ENCODE results near the gene C18orf63.
"Not testable (repeated sequence)": the region's sequence is repeated elsewhere in the genome, so short reads cannot be mapped to it uniquely, and the experiment has no call there.

The C18orf63 gene

DNA sequence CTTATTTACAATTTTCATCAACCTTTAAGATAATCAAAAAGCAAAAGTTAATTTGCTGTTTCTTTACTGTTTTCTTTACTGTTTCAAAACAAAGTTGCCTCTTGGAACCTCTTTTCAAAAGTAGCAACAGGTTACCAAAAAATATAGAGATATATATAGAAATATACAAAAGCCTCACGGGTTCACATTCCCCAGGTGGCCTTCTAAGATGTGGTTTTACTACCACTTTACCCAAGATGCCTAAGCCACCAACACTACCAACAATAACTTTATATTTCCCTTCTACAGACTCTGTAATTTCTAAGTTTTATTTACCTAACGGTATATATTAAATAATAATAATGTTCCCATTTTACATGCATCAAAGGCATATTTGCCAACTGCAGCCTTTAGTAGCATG, 28.8 kb upstream of the C18orf63 start:
- no peak for DNase-seq

DNA sequence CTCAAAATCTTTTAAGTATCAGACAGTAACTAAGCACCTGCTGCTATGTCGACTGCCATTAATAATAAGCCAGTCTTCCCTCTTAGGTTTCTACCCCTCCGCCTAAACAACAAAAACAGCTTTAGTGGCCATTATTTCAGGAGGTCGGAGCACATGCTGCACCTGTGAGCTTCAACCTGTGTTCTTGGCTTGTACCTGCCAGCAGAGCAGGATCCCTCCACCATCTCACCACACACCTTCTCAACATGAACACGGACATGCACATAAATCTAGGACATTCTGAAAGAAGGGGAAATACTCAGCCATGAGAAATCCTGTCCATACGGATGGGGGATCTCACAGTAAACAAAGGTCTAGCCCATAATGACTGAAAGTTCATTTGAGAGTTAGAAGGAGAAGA, 27.6 kb upstream of the C18orf63 start:
- no peak for DNase-seq

- DNase-seq: no peak
Measured at GRCh38 chr18:74288730-74289129, 26.9 kb upstream of the C18orf63 start.

GRCh38 chr18:74289137-74289536, 26.5 kb upstream of the C18orf63 start:
- no peak for DNase-seq

DNA sequence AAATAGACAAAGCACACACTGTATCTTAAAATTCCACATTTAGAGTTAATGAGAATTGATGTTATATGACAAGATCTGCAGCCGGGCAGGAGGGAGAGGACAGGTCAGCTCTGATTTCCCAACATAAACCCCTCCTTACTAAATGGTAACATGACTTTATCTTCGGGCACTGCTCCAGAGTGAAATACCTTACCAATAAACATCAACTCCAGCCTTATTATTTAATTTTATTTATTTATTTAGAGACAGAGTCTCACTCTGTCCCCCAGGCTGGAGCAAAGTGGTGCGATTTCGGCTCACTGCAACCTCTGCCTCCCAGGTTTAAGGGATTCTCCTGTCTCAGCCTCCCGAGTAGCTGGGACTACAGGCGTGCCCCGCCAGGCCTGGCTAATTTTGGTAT, 25.6 kb upstream of the C18orf63 start:
- DNase-seq: no peak

GRCh38 chr18:74290794-74291471, 24.7 kb upstream of the C18orf63 start:
- peak; percentile 19 for DNase-seq

- no peak for DNase-seq
Measured at GRCh38 chr18:74291472-74291770, 24.2 kb upstream of the C18orf63 start.

DNA sequence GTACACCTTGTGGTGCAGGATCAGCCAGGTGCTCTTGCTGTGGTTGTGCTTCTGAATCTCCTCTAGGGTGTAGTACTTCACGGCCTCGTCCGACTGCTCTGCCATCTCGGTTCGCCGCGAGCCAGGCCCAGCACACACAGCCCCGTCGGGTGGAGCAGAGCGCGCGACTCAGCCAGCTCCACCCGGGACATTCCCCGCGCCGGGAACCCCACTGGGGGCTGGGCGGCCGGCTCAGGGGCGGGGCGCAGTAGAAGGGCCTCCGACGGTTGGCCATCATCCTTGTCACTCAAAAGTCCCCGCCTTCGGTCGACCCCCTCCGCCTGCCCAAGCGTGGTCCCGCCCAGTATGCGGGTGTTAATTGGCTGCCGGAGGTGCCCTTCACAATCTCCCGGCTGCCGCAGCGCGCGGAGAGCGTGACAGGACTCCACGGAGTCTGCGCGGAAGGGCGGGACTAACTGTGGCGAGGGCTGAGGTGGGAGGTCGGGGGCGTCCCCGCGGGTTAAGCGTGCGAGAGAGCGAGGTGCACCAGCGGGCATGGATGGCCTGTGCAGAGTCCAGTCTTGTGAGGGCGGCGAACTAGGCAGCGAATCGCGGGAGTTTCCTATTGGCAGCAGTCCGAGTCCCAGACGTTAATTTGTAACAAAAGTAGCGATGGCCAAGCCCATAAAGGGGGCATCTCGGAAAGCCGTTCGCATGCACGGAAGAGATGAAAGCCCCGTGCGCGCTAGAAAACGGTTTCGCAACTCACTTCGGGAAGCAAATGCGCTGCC, 23.7 kb upstream of the C18orf63 start, which contains the start of gene CYB5A:
CYB5A (minus strand) TSS at position 193 of the 770 bp plus-strand sequence; CDS start at position 105, 88 bp downstream.
- peak; percentile 99 for DNase-seq

GRCh38 chr18:74292541-74292858, 23.1 kb upstream of the C18orf63 start:
- no peak for DNase-seq

DNA sequence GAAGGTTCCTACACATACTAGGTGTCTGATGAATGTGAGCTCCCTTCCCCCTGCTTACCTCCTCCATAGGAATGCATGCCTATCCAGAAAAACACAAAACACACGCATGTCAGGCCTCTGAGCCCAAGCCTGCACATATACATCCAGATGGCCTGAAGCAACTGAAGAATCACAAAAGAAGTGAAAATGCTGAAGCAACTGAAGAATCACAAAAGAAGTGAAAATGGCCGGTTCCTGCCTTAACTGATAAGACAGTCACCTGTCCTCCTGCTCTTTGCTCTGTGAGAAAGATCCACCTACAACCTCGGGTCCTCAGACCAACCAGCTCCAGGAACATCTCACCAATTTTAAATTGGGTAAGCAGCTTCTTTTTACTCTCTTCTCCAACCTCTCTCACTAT, 22.7 kb upstream of the C18orf63 start:
- DNase-seq: not testable (repeated sequence)

DNA sequence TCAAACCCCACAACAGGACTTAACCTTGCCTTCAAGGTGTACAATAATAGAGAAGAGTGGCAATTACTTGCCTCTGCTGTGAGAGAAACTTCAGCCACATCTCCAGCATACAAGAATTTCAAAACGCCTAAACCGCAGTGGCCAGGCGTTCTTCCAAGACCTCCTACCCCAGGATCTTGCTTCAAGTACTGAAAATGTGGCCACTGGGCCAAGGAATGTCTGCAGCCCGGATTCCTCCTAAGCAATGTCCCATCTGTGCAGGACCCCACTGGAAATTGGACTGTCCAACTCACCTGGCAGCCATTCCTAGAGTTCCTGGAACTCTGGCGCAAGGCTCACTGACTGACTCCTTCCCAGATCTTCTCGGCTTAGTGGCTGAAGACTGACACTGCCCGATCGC, 21.1 kb upstream of the C18orf63 start:
- DNase-seq: no peak

- no peak for DNase-seq
Measured at GRCh38 chr18:74299162-74299561, 16.5 kb upstream of the C18orf63 start.

DNA sequence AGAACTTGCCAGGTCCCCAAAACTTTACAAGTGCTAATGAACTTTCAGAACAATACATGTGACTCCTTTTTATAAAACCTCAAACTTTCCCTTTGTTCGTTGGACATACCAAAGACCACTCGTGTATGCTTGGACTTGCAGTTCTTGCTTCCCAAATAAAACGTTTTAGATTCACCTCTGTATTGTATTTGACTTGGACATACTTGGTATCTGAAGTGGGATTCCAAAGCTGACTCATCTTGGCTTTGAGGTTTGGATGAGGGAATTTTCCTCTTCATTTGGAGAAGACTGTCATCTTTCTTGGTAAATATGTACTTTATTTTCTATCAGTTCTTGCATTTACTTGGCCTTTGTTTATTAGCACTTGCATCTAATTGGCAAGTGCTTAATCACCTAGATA, 15.9 kb upstream of the C18orf63 start:
- DNase-seq: no peak

DNA sequence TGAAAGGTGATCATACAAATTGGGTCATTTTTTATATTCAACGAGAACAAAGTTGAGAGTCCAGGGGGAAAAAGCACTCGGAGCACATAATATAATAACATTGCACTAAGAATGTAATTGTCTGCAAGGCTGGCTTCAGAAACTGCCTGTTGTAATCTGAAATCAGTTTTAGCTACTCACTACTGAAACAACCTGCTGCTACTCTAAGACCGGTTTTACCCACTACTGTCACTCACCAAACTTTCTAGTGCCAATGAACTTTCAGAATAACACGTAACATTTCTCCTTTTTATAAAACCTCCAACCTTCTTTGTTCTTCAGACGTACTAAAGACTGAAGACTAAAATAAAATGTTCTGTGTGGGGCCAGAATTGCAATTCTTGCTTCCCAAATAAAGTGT, 12.3 kb upstream of the C18orf63 start:
- DNase-seq: no peak

GRCh38 chr18:74303936-74304335, 11.7 kb upstream of the C18orf63 start:
- no peak for DNase-seq

DNA sequence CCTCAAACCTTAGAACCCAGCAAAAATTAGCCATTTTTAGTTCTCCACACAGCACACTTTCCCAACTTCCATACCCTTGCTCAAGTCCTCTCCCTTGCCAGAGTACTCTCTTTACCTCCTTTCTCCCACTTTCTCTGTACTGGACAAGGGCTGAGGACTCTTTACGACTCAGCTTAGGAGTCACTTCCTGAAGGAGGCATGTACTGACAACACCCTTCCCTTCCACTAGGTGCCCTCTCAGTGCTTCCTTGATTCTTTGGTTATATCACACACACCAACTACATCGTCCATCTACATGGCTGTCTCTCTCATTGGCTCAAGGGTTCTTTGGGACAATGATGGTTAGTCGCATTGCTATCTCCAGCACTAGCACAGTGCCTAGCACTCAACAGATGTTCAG, 5.2 kb upstream of the C18orf63 start:
- DNase-seq: peak; percentile 14

DNA sequence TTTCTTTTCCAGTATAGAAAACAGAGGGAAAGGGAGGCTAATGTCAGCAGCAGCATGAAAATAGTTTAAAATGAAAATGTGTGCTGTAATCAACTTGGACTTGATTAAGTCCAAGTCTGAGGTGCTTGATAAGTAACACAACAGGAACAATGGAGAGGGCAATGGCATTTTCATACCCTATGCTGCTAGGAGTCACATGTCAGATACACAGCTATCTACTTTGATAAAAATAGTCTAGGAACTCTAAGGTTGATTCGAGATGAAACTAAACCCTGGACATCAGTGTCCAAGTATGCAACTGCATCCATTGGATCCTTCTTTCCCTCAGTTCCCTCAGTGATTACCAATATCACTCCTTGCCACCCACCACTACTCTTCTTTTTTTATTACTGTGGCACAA, 4.6 kb upstream of the C18orf63 start:
- no peak for DNase-seq

GRCh38 chr18:74314759-74315463, 728 bp upstream of the C18orf63 start:
- no peak for DNase-seq

- DNase-seq: no peak
Measured at GRCh38 chr18:74316257-74317170, 875 bp downstream of the C18orf63 start.

DNA sequence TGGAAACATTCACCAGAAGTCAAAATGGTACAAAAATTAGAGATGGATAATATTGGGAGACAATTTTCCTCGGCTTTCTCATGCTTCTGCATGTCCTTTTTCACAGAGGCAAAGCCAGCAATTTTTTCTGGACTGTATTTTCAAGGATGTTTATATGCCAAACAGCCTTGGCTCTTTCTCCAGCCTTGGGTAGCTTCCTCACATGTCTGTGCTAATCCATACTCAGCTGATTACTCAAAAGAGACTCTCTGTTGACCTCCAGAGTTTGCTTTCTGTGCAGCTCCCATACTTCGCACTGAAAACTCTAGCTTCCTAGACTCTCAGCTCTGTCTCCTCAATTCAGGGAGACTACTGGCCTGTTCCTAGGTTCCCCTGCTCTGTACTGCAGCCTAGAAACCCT, 10.6 kb downstream of the C18orf63 start:
- DNase-seq: no peak

DNA sequence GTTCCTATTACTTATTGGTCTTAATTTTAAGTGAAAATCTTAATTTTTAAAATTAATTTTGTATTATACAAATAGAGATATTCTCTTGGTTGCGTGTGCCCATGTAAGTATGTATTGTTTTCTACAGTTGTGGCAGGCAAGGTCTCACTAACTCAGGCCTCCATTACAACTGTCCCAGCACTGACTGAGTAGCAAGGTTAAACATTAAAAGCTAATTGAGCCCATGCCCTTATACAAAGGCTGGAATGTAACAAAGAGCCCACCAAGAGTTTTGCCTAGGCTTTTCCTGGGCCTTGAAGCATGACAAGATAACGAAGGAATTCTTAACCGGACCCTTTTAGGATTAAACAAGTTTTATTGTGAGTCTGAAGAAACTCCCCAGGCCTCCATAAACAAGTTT, 11.2 kb downstream of the C18orf63 start:
- DNase-seq: not testable (repeated sequence)

- no peak for DNase-seq
Measured at GRCh38 chr18:74328206-74328605, 12.6 kb downstream of the C18orf63 start.

- DNase-seq: no peak
Measured at GRCh38 chr18:74329688-74330205, 14.1 kb downstream of the C18orf63 start.

Measured in CD4-positive, alpha-beta T cell treated with Interleukin-10 for 1 hour (primary cell).